Keratinocyte (primary cell): Measurements from ENCODE around the gene SDS. TPM values are rescaled to one million over a fixed set of nuclear protein-coding genes. Genes with fewer than 3 reads are reported as not detected.

Experiments used
- DNase-seq: peaks from one replicate; pipeline ENCODE4 v3.0.0-alpha.2; 2011; ENCODE audit warnings: low read depth, missing footprints, low spot score
- FAIRE-seq: peaks from 2 replicates; lab custom pipeline; 2011; peaks lifted over from hg19 to GRCh38; lab: Jason Lieb, UNC
- H2AFZ ChIP-seq: 2 replicates; pipeline ENCODE4 v1.6.0; 2012; ENCODE audit warnings: low read length, control low read depth, inconsistent platforms; ENCODE audit not compliant: control insufficient read depth
- H3K27ac ChIP-seq: 2 replicates; pipeline ENCODE4 v1.5.1; 2011; ENCODE audit warnings: low read length; ENCODE audit not compliant: control insufficient read depth, insufficient read depth
- H3K27me3 ChIP-seq: 3 replicates; pipeline ENCODE4 v1.6.0; 2011; ENCODE audit warnings: low read length; ENCODE audit not compliant: control insufficient read depth, insufficient read depth; ENCODE audit errors: extremely low read depth
- H3K36me3 ChIP-seq, 2 experiments: 2 replicates in 1 of 2; 3 replicates in 1 of 2; pipeline ENCODE4 v1.5.1; 2011; ENCODE audit warnings: low read length in 2 of 2, mild to moderate bottlenecking in 1 of 2; ENCODE audit not compliant: control insufficient read depth in 2 of 2, insufficient read depth in 2 of 2; ENCODE audit errors: extremely low read depth in 1 of 2
- H3K4me1 ChIP-seq: 3 replicates; pipeline ENCODE4 v1.5.1; 2011; ENCODE audit warnings: low read length; ENCODE audit not compliant: control insufficient read depth, insufficient read depth; ENCODE audit errors: extremely low read depth
- H3K4me2 ChIP-seq: 3 replicates; pipeline ENCODE4 v1.6.0; 2011; ENCODE audit warnings: low read depth, low read length; ENCODE audit not compliant: control insufficient read depth, insufficient read depth; ENCODE audit errors: extremely low read depth
- H3K4me3 ChIP-seq, 3 experiments: fragments of 200-600 bp in 1 of 3; sonication (generic) in 1 of 3; 2 replicates in 2 of 3; 3 replicates in 1 of 3; pipeline ENCODE4 v1.5.1; 2011 to 2016; ENCODE audit warnings: low read length in 3 of 3, mild to moderate bottlenecking in 3 of 3, control low read depth in 2 of 3, inconsistent platforms in 1 of 3, low read depth in 1 of 3, mixed read lengths in 1 of 3, mixed run types in 1 of 3, moderate library complexity in 1 of 3; ENCODE audit not compliant: control insufficient read depth in 2 of 3, insufficient read depth in 2 of 3; ENCODE audit errors: extremely low read depth in 1 of 3
- H3K79me2 ChIP-seq: 2 replicates; pipeline ENCODE4 v1.6.0; 2012; ENCODE audit warnings: low read length; ENCODE audit not compliant: control insufficient read depth, insufficient read depth
- H3K9ac ChIP-seq: 3 replicates; pipeline ENCODE4 v1.6.0; 2011; ENCODE audit warnings: low read length; ENCODE audit not compliant: control insufficient read depth, insufficient read depth; ENCODE audit errors: extremely low read depth
- H3K9me1 ChIP-seq: 3 replicates; pipeline ENCODE4 v1.6.0; 2011; ENCODE audit warnings: low read length; ENCODE audit not compliant: control insufficient read depth, insufficient read depth; ENCODE audit errors: extremely low read depth
- H3K9me3 ChIP-seq: 2 replicates; pipeline ENCODE4 v1.5.1; 2012; ENCODE audit warnings: low read depth, low read length; ENCODE audit not compliant: control insufficient read depth
- H4K20me1 ChIP-seq: 3 replicates; pipeline ENCODE4 v1.6.0; 2011; ENCODE audit warnings: low read length; ENCODE audit not compliant: control insufficient read depth, insufficient read depth; ENCODE audit errors: extremely low read depth
- CTCF ChIP-seq, 3 experiments: IDR thresholded peaks in 1 of 3; conservative IDR thresholded peaks in 1 of 3; optimal IDR thresholded peaks in 1 of 3; 2 replicates in 2 of 3; 3 replicates in 1 of 3; pipeline versions ENCODE3 to v1.5.1; 2011; ENCODE audit warnings: low read length in 3 of 3, mild to moderate bottlenecking in 3 of 3, moderate library complexity in 2 of 3, control low read depth in 1 of 3, inconsistent platforms in 1 of 3; ENCODE audit not compliant: insufficient read depth in 2 of 3; ENCODE audit errors: extremely low read depth in 1 of 3
- EZH2 ChIP-seq: IDR thresholded peaks from one replicate; pipeline ENCODE4 v1.6.1; 2012; ENCODE audit warnings: inconsistent platforms, mild to moderate bottlenecking, low read length, moderate library complexity
- dilution Hi-C: fragments of 300-500 bp; cut with MboI; formaldehyde crosslinking; loops from one replicate; pipeline ENCODE4 v1.7.0; 2020; ENCODE audit warnings: low sequenced_read_pairs; ENCODE audit not compliant: extremely low pct_ligation_motif_present
- polyA plus RNA-seq, 5 experiments: library from polyadenylated mRNA; depleted of rRNA in 3 of 5; stranded (reverse) in 3 of 5; stranded (forward) in 1 of 5; unstranded in 1 of 5; fragments of >200 nt; gene quantifications; 1 replicate in 1 of 5; 2 replicates in 3 of 5; 3 replicates in 1 of 5; pipeline versions ENCODE4 v1.2.1 to v1.2.3, GENCODE V29; 2011 to 2012; ENCODE audit warnings: missing spikeins in 2 of 5, low read depth in 1 of 5, low replicate concordance in 1 of 5

The SDS gene
- polyA plus RNA-seq, 1 donor (not counting 4 experiments of a cell fraction or from before 2014, with no cell fraction given), result not detected

- dilution Hi-C loops, result no loop called here
- TF ChIP-seq EZH2, result no peak
- no peak for TF ChIP-seq CTCF (optimal IDR thresholded peaks at IDR 0.05 in 1 of 3, IDR thresholded peaks at IDR 0.05 in 1 of 3, conservative IDR thresholded peaks at IDR 0.05 in 1 of 3; ENCODE audit: extremely low read depth in 1 of 3, insufficient read depth in 2 of 3, low read length in 3 of 3)
- H3K9me1 ChIP-seq, result no peaks in the 10 kb centered on the region
Observed at GRCh38 chr12:113365639-113366395, 37.9 kb downstream of the SDS start.

GRCh38 chr12:113364698-113365097 lies 39.0 kb downstream of the SDS start:
- dilution Hi-C loops, result no loop called here
- H3K79me2 ChIP-seq, result peaks cover 3% of the 10 kb centered on the region
- no peak for FAIRE-seq

More at GRCh38 chr12:113365639-113366395, 37.9 kb downstream of the SDS start:
- no peaks in the 10 kb centered on the region for H3K79me2 ChIP-seq
- H3K27ac ChIP-seq, result no peak overlapping the region
- H4K20me1 ChIP-seq, result no peaks in the 10 kb centered on the region
- H3K36me3 ChIP-seq, result peaks cover 0 to 7% of the 10 kb centered on the region in 2 experiments
- no peak for DNase-seq
- no peaks in the 10 kb centered on the region for H3K4me1 ChIP-seq
- no peak overlapping the region for H3K4me2 ChIP-seq
- no peak overlapping the region for H3K4me3 ChIP-seq
- no peaks in the 10 kb centered on the region for H3K27me3 ChIP-seq
- no peak for FAIRE-seq
- H2AFZ ChIP-seq, result no peak overlapping the region
- H3K9ac ChIP-seq, result no peak overlapping the region
- no peaks in the 10 kb centered on the region for H3K9me3 ChIP-seq

More at GRCh38 chr12:113364698-113365097, 39.0 kb downstream of the SDS start:
- Histone ChIP-seq H3K4me1 (peaks cover 1% of the 10 kb centered on the region), H3K9me1 (no peaks in the 10 kb centered on the region), H3K36me3 (peaks cover 0 to 7% of the 10 kb centered on the region in 2 experiments), H3K9ac (no peak overlapping the region), H3K4me3 (no peak overlapping the region), H3K9me3 (no peaks in the 10 kb centered on the region), H3K4me2 (no peak overlapping the region), H4K20me1 (no peaks in the 10 kb centered on the region), H3K27me3 (no peaks in the 10 kb centered on the region), H2AFZ (no peak overlapping the region), H3K27ac (no peak overlapping the region)
- DNase-seq, result no peak
- TF ChIP-seq CTCF (optimal IDR thresholded peaks at IDR 0.05 in 1 of 3, IDR thresholded peaks at IDR 0.05 in 1 of 3, conservative IDR thresholded peaks at IDR 0.05 in 1 of 3; ENCODE audit: extremely low read depth in 1 of 3, insufficient read depth in 2 of 3, low read length in 3 of 3), result no peak
- no peak for TF ChIP-seq EZH2
